H9 (cell line): ENCODE measurements around the gene LGALS7B. TPM values are rescaled to one million over a fixed set of nuclear protein-coding genes. Genes with fewer than 3 reads are reported as not detected.

ENCODE experiments used
- DNase-seq: peaks from one replicate; pipeline ENCODE4 v3.0.0-alpha.2; 2017
- H2AFZ ChIP-seq: one replicate; pipeline ENCODE4 v1.6.1; 2013; ENCODE audit warnings: mild to moderate bottlenecking, low read length, control low read depth, moderate library complexity
- H2AK5ac ChIP-seq: 2 replicates; pipeline ENCODE4 v1.6.1; 2013; ENCODE audit warnings: low read length, control low read depth, mixed read lengths; ENCODE audit not compliant: insufficient read length
- H2BK120ac ChIP-seq: one replicate; pipeline ENCODE4 v1.6.1; 2013; ENCODE audit warnings: low read depth, mild to moderate bottlenecking, low read length, control low read depth, inconsistent platforms; ENCODE audit not compliant: poor library complexity, severe bottlenecking
- H2BK12ac ChIP-seq: 2 replicates; pipeline ENCODE4 v1.6.1; 2013; ENCODE audit warnings: low read length, control low read depth, mixed read lengths, low read depth; ENCODE audit not compliant: insufficient read length
- H2BK15ac ChIP-seq: 2 replicates; pipeline ENCODE4 v1.6.1; 2013; ENCODE audit warnings: low read depth, low read length, control low read depth
- H2BK20ac ChIP-seq: one replicate; pipeline ENCODE4 v1.6.1; 2013; ENCODE audit warnings: low read depth, mild to moderate bottlenecking, low read length, control low read depth, inconsistent platforms; ENCODE audit not compliant: poor library complexity, severe bottlenecking
- H2BK5ac ChIP-seq: 2 replicates; pipeline ENCODE4 v1.6.1; 2013; ENCODE audit warnings: low read length, control low read depth, mixed read lengths; ENCODE audit not compliant: insufficient read length
- H3K14ac ChIP-seq: 2 replicates; pipeline ENCODE4 v1.6.1; 2013; ENCODE audit warnings: low read length, control low read depth; ENCODE audit not compliant: insufficient read depth
- H3K18ac ChIP-seq: 2 replicates; pipeline ENCODE4 v1.6.1; 2013; ENCODE audit warnings: low read depth, mild to moderate bottlenecking, mixed read lengths, low read length, control low read depth; ENCODE audit not compliant: insufficient read length
- H3K23ac ChIP-seq: 2 replicates; pipeline ENCODE4 v1.6.1; 2013; ENCODE audit warnings: low read length, control low read depth, mixed read lengths, low read depth; ENCODE audit not compliant: insufficient read length
- H3K23me2 ChIP-seq: 2 replicates; pipeline ENCODE4 v1.6.1; 2013; ENCODE audit warnings: low read depth, mild to moderate bottlenecking, mixed read lengths, low read length, control low read depth; ENCODE audit not compliant: insufficient read length, poor library complexity, severe bottlenecking
- H3K27ac ChIP-seq: 2 replicates; pipeline ENCODE4 v1.5.1; 2013; ENCODE audit warnings: low read length, control low read depth, mixed read lengths, low read depth; ENCODE audit not compliant: insufficient read length
- H3K27me3 ChIP-seq: 2 replicates; pipeline ENCODE4 v1.6.1; 2013; ENCODE audit warnings: low read length, control low read depth, inconsistent platforms; ENCODE audit not compliant: insufficient read depth
- H3K4ac ChIP-seq: 2 replicates; pipeline ENCODE4 v1.6.1; 2013; ENCODE audit warnings: low read depth, mild to moderate bottlenecking, control low read depth, inconsistent platforms, low read length, moderate library complexity
- H3K4me1 ChIP-seq: 2 replicates; pipeline ENCODE4 v1.6.1; 2013; ENCODE audit warnings: low read length, control low read depth, inconsistent platforms; ENCODE audit not compliant: insufficient read depth
- H3K4me2 ChIP-seq: 2 replicates; pipeline ENCODE4 v1.6.1; 2013; ENCODE audit warnings: low read length, control low read depth, mixed read lengths; ENCODE audit not compliant: insufficient read length, insufficient read depth
- H3K56ac ChIP-seq: 2 replicates; pipeline ENCODE4 v1.6.1; 2013; ENCODE audit warnings: low read depth, mild to moderate bottlenecking, mixed read lengths, low read length, control low read depth; ENCODE audit not compliant: insufficient read length
- H3K79me1 ChIP-seq: 2 replicates; pipeline ENCODE4 v1.6.1; 2013; ENCODE audit warnings: low read depth, mild to moderate bottlenecking, moderate library complexity, low read length, control low read depth, inconsistent platforms; ENCODE audit not compliant: insufficient read depth, poor library complexity, severe bottlenecking
- H3K79me2 ChIP-seq: 2 replicates; pipeline ENCODE4 v1.6.1; 2013; ENCODE audit warnings: low read length, control low read depth, inconsistent platforms; ENCODE audit not compliant: insufficient read depth
- H3K9ac ChIP-seq: 2 replicates; pipeline ENCODE4 v1.6.1; 2013; ENCODE audit warnings: low read length, control low read depth, mixed read lengths; ENCODE audit not compliant: insufficient read length; ENCODE audit errors: extremely low read depth
- H3K9me3 ChIP-seq: one replicate; pipeline ENCODE4 v1.6.1; 2013; ENCODE audit warnings: low read depth, low read length, inconsistent platforms; ENCODE audit not compliant: control insufficient read depth
- H3T11ph ChIP-seq: one replicate; pipeline ENCODE4 v1.6.1; 2013; ENCODE audit warnings: mild to moderate bottlenecking, low read length, control low read depth, inconsistent platforms
- H4K20me1 ChIP-seq: one replicate; pipeline ENCODE4 v1.6.1; 2013; ENCODE audit not compliant: control insufficient read depth, insufficient read length, insufficient read depth
- H4K5ac ChIP-seq: 2 replicates; pipeline ENCODE4 v1.6.1; 2013; ENCODE audit warnings: low read depth, mild to moderate bottlenecking, mixed read lengths, low read length, control low read depth; ENCODE audit not compliant: insufficient read length
- H4K8ac ChIP-seq: replicated peaks from 2 replicates; pipeline ENCODE4 v1.6.1; 2013; ENCODE audit warnings: low read length, control low read depth, mixed read lengths, low read depth; ENCODE audit not compliant: insufficient read length
- H4K91ac ChIP-seq: 2 replicates; pipeline ENCODE4 v1.6.1; 2013; ENCODE audit warnings: low read depth, mild to moderate bottlenecking, moderate library complexity, mixed read lengths, low read length, control low read depth; ENCODE audit not compliant: insufficient read length
- H3K27ac Mint-ChIP-seq, 3 experiments: 2 replicates in 2 of 3; 3 replicates in 1 of 3; pipeline ENCODE4 v1.8.0; 2020 to 2021; ENCODE audit warnings: mixed read lengths in 3 of 3, mild to moderate bottlenecking in 1 of 3, moderate library complexity in 1 of 3
- H3K27me3 Mint-ChIP-seq: 2 replicates; pipeline ENCODE4 v1.8.0; 2021; ENCODE audit warnings: low read depth, mild to moderate bottlenecking, moderate library complexity, mixed read lengths
- H3K36me3 Mint-ChIP-seq, 3 experiments: 2 replicates in 2 of 3; 3 replicates in 1 of 3; pipeline ENCODE4 v1.8.0; 2020 to 2021; ENCODE audit warnings: low read depth in 3 of 3, mixed read lengths in 3 of 3; ENCODE audit not compliant: insufficient read depth in 1 of 3
- H3K4me1 Mint-ChIP-seq, 2 experiments: 2 replicates each; pipeline ENCODE4 v1.8.0; 2020; ENCODE audit warnings: mixed read lengths in 2 of 2
- H3K4me3 Mint-ChIP-seq, 2 experiments: 2 replicates in 1 of 2; 3 replicates in 1 of 2; pipeline ENCODE4 v1.8.0; 2020 to 2021; ENCODE audit warnings: mild to moderate bottlenecking in 2 of 2, mixed read lengths in 2 of 2, moderate library complexity in 1 of 2
- H3K9me3 Mint-ChIP-seq, 2 experiments: 2 replicates in 1 of 2; 3 replicates in 1 of 2; pipeline ENCODE4 v1.8.0; 2020; ENCODE audit warnings: mild to moderate bottlenecking in 2 of 2, mixed read lengths in 2 of 2, moderate library complexity in 1 of 2
- CTCF ChIP-seq: fragments of 200-600 bp; sonication (generic); conservative IDR thresholded peaks from 3 replicates; pipeline ENCODE4 v1.8.0; 2021; ENCODE audit warnings: antibody characterized with exemption, mild to moderate bottlenecking
- WGBS: extraction: QIAGEN DNeasy Blood & Tissue Kit; methylation state at CpG from one replicate; pipeline ENCODE4 v1.1.7; 2013; ENCODE audit warnings: missing lambda C conversion rate, low lambda C conversion rate, mixed read lengths; ENCODE audit not compliant: insufficient read length; ENCODE audit errors: extremely low coverage; 5-methylcytosine and 5-hydroxymethylcytosine counted together
- total RNA-seq: library from RNA; stranded (reverse); gene quantifications from 2 replicates; pipeline ENCODE4 v1.2.1, GENCODE V29; 2021

LGALS7B gene
- total RNA-seq, 1 experiment from 2014 or later, result 0.90 TPM

- Mint-ChIP-seq H3K27ac (peak overlapping the region in 2 of 3 experiments; percentile 39 to 92; a peak in 3 of 7 replicates), H3K36me3 (peaks cover 57 to 79% (median 63%) of the 10 kb centered on the region in 3 experiments), H3K9me3 (no peaks in the 10 kb centered on the region; a peak in 1 of 5 replicates), H3K4me1 (peaks cover 2 to 4% of the 10 kb centered on the region in 2 experiments), H3K4me3 (no peak overlapping the region), H3K27me3 (no peaks in the 10 kb centered on the region)
- no peak for DNase-seq
- no peaks in the 10 kb centered on the region for H3K23me2 ChIP-seq
- no CpG with 5 or more reads among the region's 6 CpGs for WGBS
- TF ChIP-seq CTCF, result no peak
- H3K18ac ChIP-seq, result no peak overlapping the region
- H4K91ac ChIP-seq, result no peak overlapping the region
- H3K27me3 ChIP-seq, result no peaks in the 10 kb centered on the region
- no peak overlapping the region for H3K4ac ChIP-seq
- no peak overlapping the region for H3K27ac ChIP-seq
- no peak overlapping the region for H2BK15ac ChIP-seq
- no peak overlapping the region for H2AFZ ChIP-seq
- H3K4me2 ChIP-seq, result no peak overlapping the region
- H3K79me1 ChIP-seq, result no peaks in the 10 kb centered on the region
- H3K4me1 ChIP-seq, result peaks cover 2% of the 10 kb centered on the region; the same call in 1 of the 2 replicates
- no peak overlapping the region for H4K8ac ChIP-seq
- H3K23ac ChIP-seq, result no peak overlapping the region
- no peak overlapping the region for H2BK12ac ChIP-seq
- H2AK5ac ChIP-seq, result no peak overlapping the region
- H3K56ac ChIP-seq, result no peak overlapping the region
- H2BK20ac ChIP-seq, result no peak overlapping the region
- H4K5ac ChIP-seq, result no peak overlapping the region
- H3T11ph ChIP-seq, result no peak overlapping the region
- no peak overlapping the region for H3K14ac ChIP-seq
- no peaks in the 10 kb centered on the region for H3K9me3 ChIP-seq
- no peak overlapping the region for H2BK5ac ChIP-seq
- H4K20me1 ChIP-seq, result no peaks in the 10 kb centered on the region
- no peak overlapping the region for H3K9ac ChIP-seq
- H2BK120ac ChIP-seq, result no peak overlapping the region
- no peaks in the 10 kb centered on the region for H3K79me2 ChIP-seq
Observed at GRCh38 chr19:38836983-38837626, 48.1 kb downstream of the LGALS7B start.
